NCI-H187 treated with DMSO at 0.1 percent for 48 hours (cell line): ENCODE data around the gene SRXN1.

Source experiments
- DNase-seq: peaks from one replicate; lab custom pipeline; 2025; lab: John Stamatoyannopoulos, UW

SRXN1 gene

GRCh38 chr20:675453-676314 is 22.7 kb upstream of the SRXN1 start, which contains the start of gene SCRT2:
SCRT2 (minus strand) TSS chr20:675802; CDS start chr20:675601, 201 bp downstream.
- DNase-seq: no peak

- DNase-seq: no peak
These were observed 22.0 kb upstream of the SRXN1 start for GRCh38 chr20:675033-675452.

- DNase-seq: no peak
These were observed 20.6 kb upstream of the SRXN1 start for GRCh38 chr20:673603-674001.

- DNase-seq: no peak
These were observed 20.1 kb upstream of the SRXN1 start for GRCh38 chr20:672963-673602.

GRCh38 chr20:671252-672030 is 18.4 kb upstream of the SRXN1 start:
- no peak for DNase-seq

- no peak for DNase-seq
These were observed 16.6 kb upstream of the SRXN1 start for GRCh38 chr20:669573-669972.

GRCh38 chr20:668638-669037 is 15.6 kb upstream of the SRXN1 start:
- DNase-seq: no peak

- no peak for DNase-seq
These were observed 15.1 kb upstream of the SRXN1 start for GRCh38 chr20:668050-668449.

- no peak for DNase-seq
These were observed 14.5 kb upstream of the SRXN1 start for GRCh38 chr20:667351-668034.

- no peak for DNase-seq
These were observed 13.9 kb upstream of the SRXN1 start for GRCh38 chr20:666877-667276.

- DNase-seq: no peak
These were observed 12.3 kb upstream of the SRXN1 start for GRCh38 chr20:665276-665675.

- no peak for DNase-seq
These were observed 11.6 kb upstream of the SRXN1 start for GRCh38 chr20:664576-664975.

GRCh38 chr20:664151-664550 is 11.2 kb upstream of the SRXN1 start:
- DNase-seq: no peak

GRCh38 chr20:663315-664090 is 10.5 kb upstream of the SRXN1 start:
- no peak for DNase-seq

GRCh38 chr20:662277-663192 is 9.5 kb upstream of the SRXN1 start:
- DNase-seq: no peak

GRCh38 chr20:661474-662270 is 8.7 kb upstream of the SRXN1 start:
- DNase-seq: no peak

- no peak for DNase-seq
These were observed 5.8 kb upstream of the SRXN1 start for GRCh38 chr20:658731-659291.

GRCh38 chr20:658202-658601 is 5.2 kb upstream of the SRXN1 start:
- no peak for DNase-seq
